ENCODE results near the gene PLA2G2F.

- TF ChIP-seq, protein P1, sequence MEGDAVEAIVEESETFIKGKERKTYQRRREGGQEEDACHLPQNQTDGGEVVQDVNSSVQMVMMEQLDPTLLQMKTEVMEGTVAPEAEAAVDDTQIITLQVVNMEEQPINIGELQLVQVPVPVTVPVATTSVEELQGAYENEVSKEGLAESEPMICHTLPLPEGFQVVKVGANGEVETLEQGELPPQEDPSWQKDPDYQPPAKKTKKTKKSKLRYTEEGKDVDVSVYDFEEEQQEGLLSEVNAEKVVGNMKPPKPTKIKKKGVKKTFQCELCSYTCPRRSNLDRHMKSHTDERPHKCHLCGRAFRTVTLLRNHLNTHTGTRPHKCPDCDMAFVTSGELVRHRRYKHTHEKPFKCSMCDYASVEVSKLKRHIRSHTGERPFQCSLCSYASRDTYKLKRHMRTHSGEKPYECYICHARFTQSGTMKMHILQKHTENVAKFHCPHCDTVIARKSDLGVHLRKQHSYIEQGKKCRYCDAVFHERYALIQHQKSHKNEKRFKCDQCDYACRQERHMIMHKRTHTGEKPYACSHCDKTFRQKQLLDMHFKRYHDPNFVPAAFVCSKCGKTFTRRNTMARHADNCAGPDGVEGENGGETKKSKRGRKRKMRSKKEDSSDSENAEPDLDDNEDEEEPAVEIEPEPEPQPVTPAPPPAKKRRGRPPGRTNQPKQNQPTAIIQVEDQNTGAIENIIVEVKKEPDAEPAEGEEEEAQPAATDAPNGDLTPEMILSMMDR (IDR thresholded peaks at IDR 0.05) = no peak
- TF ChIP-seq POLR2AphosphoS5 (IDR thresholded peaks at IDR 0.05) = no peak
- no peak for TF ChIP-seq POLR2A (IDR thresholded peaks at IDR 0.05; ENCODE audit: low read depth)
Observed at GRCh38 chr1:20167126-20167525, 28.0 kb downstream of the PLA2G2F start.
